K562 (cell line): ENCODE results near the gene RNU6-8. TPM values are rescaled to one million over a fixed set of nuclear protein-coding genes. Genes with fewer than 3 reads are reported as not detected.

Source experiments
- ATAC-seq: fragments of 200-7000 bp; cut with Tn5 transposase; 3 replicates; pipeline ENCODE4 v1.9.1; 2020; ENCODE audit warnings: moderate library complexity
- BruUV-seq: library from RNA; stranded (reverse); fragments of 400-500 nt; replicated peaks from 2 replicates; lab custom pipeline; 2021; lab: Mats Ljungman, UMichigan
- CTCF ChIA-PET: fragments of 300-600 bp; formaldehyde crosslinking; extraction: SDS; loops from one replicate; lab custom pipeline; 2021; ENCODE audit warnings: low intra/inter-chr PET ratio; lab: Yijun Ruan, JAX
- POLR2A ChIA-PET: fragments of 300-600, 350-650 bp; sonication (Branson Sonifier 250); formaldehyde crosslinking; extraction: SDS; loops from one replicate; lab custom pipeline; 2021; ENCODE audit warnings: antibody characterized with exemption, inconsistent platforms; lab: Yijun Ruan, JAX
- DNase-seq, 4 experiments: peaks; one replicate each; pipeline versions ENCODE4 v3.0.0 to v3.0.0-alpha.2; 2011 to 2018; ENCODE audit warnings: low spot score in 3 of 4, mixed read lengths in 3 of 4; ENCODE audit errors: extremely low read depth in 1 of 4
- FAIRE-seq: peaks from 2 replicates; lab custom pipeline; 2011; peaks lifted over from hg19 to GRCh38; lab: Jason Lieb, UNC
- H2AFZ ChIP-seq: 2 replicates; pipeline ENCODE4 v1.6.0; 2011; ENCODE audit warnings: low read depth, low read length, control low read depth, inconsistent platforms
- H3K27ac ChIP-seq: fragments of 200-600 bp; 3 replicates; pipeline ENCODE4 v1.8.0; 2011; ENCODE audit warnings: low read depth, mild to moderate bottlenecking, control low read depth, inconsistent platforms, low read length, moderate library complexity, mixed read lengths; ENCODE audit errors: extremely low read depth
- H3K27me3 ChIP-seq, 2 experiments: fragments of 300-600 bp in 1 of 2; 2 replicates in 1 of 2; 3 replicates in 1 of 2; pipeline versions ENCODE4 v1.6.0 to v1.8.0; 2011; ENCODE audit warnings: inconsistent platforms in 2 of 2, low read length in 2 of 2, mild to moderate bottlenecking in 1 of 2, mixed read lengths in 1 of 2, moderate library complexity in 1 of 2; ENCODE audit not compliant: control insufficient read depth in 2 of 2, insufficient read depth in 2 of 2
- H3K36me3 ChIP-seq: fragments of 300-600 bp; 3 replicates; pipeline ENCODE4 v1.8.0; 2011; ENCODE audit warnings: mild to moderate bottlenecking, low read length, inconsistent platforms; ENCODE audit not compliant: control insufficient read depth, insufficient read depth
- H3K4me1 ChIP-seq, 2 experiments: fragments of 200-600 bp in 1 of 2; replicated peaks in 1 of 2; 2 replicates in 1 of 2; 3 replicates in 1 of 2; pipeline versions ENCODE4 v1.5.1 to v1.8.0; 2011; ENCODE audit warnings: inconsistent platforms in 2 of 2, low read length in 2 of 2, mild to moderate bottlenecking in 1 of 2, mixed read lengths in 1 of 2, moderate library complexity in 1 of 2; ENCODE audit not compliant: control insufficient read depth in 2 of 2, insufficient read depth in 2 of 2
- H3K4me2 ChIP-seq: 2 replicates; pipeline ENCODE4 v1.6.1; 2011; ENCODE audit warnings: low read length, control low read depth, inconsistent platforms, mixed read lengths; ENCODE audit not compliant: insufficient read depth
- H3K4me3 ChIP-seq: fragments of 200-600 bp; sonication (generic), shearing (Covaris generic); 2 replicates; pipeline ENCODE4 v1.5.1; 2016; ENCODE audit warnings: control low read depth, inconsistent platforms
- H3K79me2 ChIP-seq: fragments of 200-600 bp; 3 replicates; pipeline ENCODE4 v1.8.0; 2011; ENCODE audit warnings: low read length, inconsistent platforms; ENCODE audit not compliant: control insufficient read depth, insufficient read depth
- H3K9ac ChIP-seq, 2 experiments: 2 replicates each; pipeline versions ENCODE4 v1.6.0 to v1.6.1; 2011; ENCODE audit warnings: low read depth in 2 of 2, low read length in 2 of 2, control low read depth in 1 of 2, inconsistent platforms in 1 of 2, mild to moderate bottlenecking in 1 of 2, mixed read lengths in 1 of 2; ENCODE audit not compliant: insufficient read depth in 1 of 2
- H3K9me1 ChIP-seq: one replicate; pipeline ENCODE4 v1.6.0; 2011; ENCODE audit warnings: inconsistent platforms, mild to moderate bottlenecking, low read length, moderate library complexity; ENCODE audit not compliant: control insufficient read depth, insufficient read depth
- H3K9me3 ChIP-seq: replicated peaks from 2 replicates; pipeline ENCODE4 v1.5.1; 2011; ENCODE audit warnings: low read depth, low read length, inconsistent platforms; ENCODE audit not compliant: control insufficient read depth, insufficient read depth
- H4K20me1 ChIP-seq: replicated peaks from 2 replicates; pipeline ENCODE4 v1.6.1; 2011; ENCODE audit warnings: low read length, inconsistent platforms, mixed read lengths; ENCODE audit not compliant: control insufficient read depth, insufficient read depth
- CBFA2T3 ChIP-seq: fragments of 450-650 bp; IDR thresholded peaks from 2 replicates; pipeline ENCODE4 v1.6.1; 2017
- CHD4 ChIP-seq: fragments of 200-600 bp; sonication (generic); IDR thresholded peaks from 3 replicates; pipeline ENCODE4 v1.6.1; 2012; ENCODE audit warnings: low read depth, mild to moderate bottlenecking, mixed read lengths, low read length, inconsistent platforms; ENCODE audit not compliant: insufficient read depth, insufficient replicate concordance, poor library complexity, severe bottlenecking
- FOXJ3 ChIP-seq: sonication (generic); formaldehyde crosslinking; IDR thresholded peaks from 2 replicates; pipeline ENCODE4 v1.4.0; 2020; ENCODE audit warnings: mild to moderate bottlenecking, missing genetic modification reagents
- HLTF ChIP-seq: fragments of 450-650 bp; IDR thresholded peaks from 2 replicates; pipeline ENCODE4 v1.6.1; 2016
- KHSRP ChIP-seq: fragments of 450-650 bp; IDR thresholded peaks from 2 replicates; pipeline ENCODE4 v1.6.1; 2017
- KLF6 ChIP-seq: fragments of 250-450 bp; sonication (Bioruptor Pico); IDR thresholded peaks from 2 replicates; pipeline ENCODE4 v1.4.0; 2020; ENCODE audit warnings: mild to moderate bottlenecking, moderate library complexity, borderline replicate concordance
- MTF1 ChIP-seq: fragments of 250-450 bp; sonication (Bioruptor Pico); IDR thresholded peaks from 2 replicates; pipeline ENCODE4 v1.9.0; 2021; ENCODE audit warnings: moderate library complexity, mild to moderate bottlenecking, inconsistent platforms, borderline replicate concordance
- POLR2G ChIP-seq: fragments of 200-400 bp; formaldehyde crosslinking; IDR thresholded peaks from 2 replicates; pipeline ENCODE4 v1.6.1; 2017; ENCODE audit warnings: low read depth, mild to moderate bottlenecking, antibody characterized with exemption, low read length, moderate library complexity
- POU5F1 ChIP-seq: fragments of 150-350 bp; IDR thresholded peaks from 2 replicates; pipeline ENCODE4 v1.6.1; 2014; ENCODE audit warnings: borderline replicate concordance, low read length, low read depth, mild to moderate bottlenecking; ENCODE audit not compliant: partially characterized antibody
- REST ChIP-seq, 2 experiments: fragments of 450-650 bp; formaldehyde crosslinking in 1 of 2; IDR thresholded peaks; 2 replicates each; pipeline versions ENCODE4 v1.4.0 to v1.6.1; 2014 to 2020; ENCODE audit warnings: mild to moderate bottlenecking in 2 of 2, borderline replicate concordance in 1 of 2, low read depth in 1 of 2
- RNF2 ChIP-seq: sonication (generic); IDR thresholded peaks from 2 replicates; pipeline ENCODE4 v1.6.1; 2016
- ZNF239 ChIP-seq: fragments of 250-450 bp; sonication (Bioruptor Pico); IDR thresholded peaks from 2 replicates; pipeline ENCODE4 v1.4.0; 2020; ENCODE audit warnings: mild to moderate bottlenecking
- ZNF395 ChIP-seq: fragments of 200-800 bp; sonication (Bioruptor generic); IDR thresholded peaks from 2 replicates; pipeline ENCODE4 v1.6.1; 2017; ENCODE audit warnings: missing genetic modification characterization, missing compliant biosample characterization
- ZNF436 ChIP-seq: fragments of 250-450, 450-650 bp; sonication (Bioruptor Pico); formaldehyde crosslinking; IDR thresholded peaks from 2 replicates; pipeline ENCODE4 v1.7.0; 2020; ENCODE audit warnings: mild to moderate bottlenecking
- WGBS: fragments of 100-300 bp; shearing (Covaris generic); methylation state at CpG from one replicate; pipeline ENCODE4 v1.1.6; 2016; ENCODE audit warnings: low coverage, mixed read lengths; ENCODE audit not compliant: insufficient coverage; ENCODE audit errors: missing lambda C conversion rate; 5-methylcytosine and 5-hydroxymethylcytosine counted together
- in situ Hi-C: fragments of 300-500 bp; cut with MboI; formaldehyde crosslinking; loops from 4 replicates; pipeline ENCODE4 v1.15.0; 2018; ENCODE audit warnings: inconsistent platforms, mixed read lengths
- intact Hi-C: fragments of 100-400 bp; cut with micrococcal nuclease; formaldehyde crosslinking; loops from 2 replicates; pipeline ENCODE4 v1.14.2; 2022
- polyA plus RNA-seq, 8 experiments: library from polyadenylated mRNA; depleted of rRNA in 4 of 8; stranded (reverse) in 5 of 8; unstranded in 3 of 8; fragments of >200 nt; fragmentation: Nextera tagmentation in 2 of 8; fragmentation: Illumina TruSeq in 1 of 8; extraction: Ambion mirVana in 2 of 8; extraction: Trizol in 1 of 8; gene quantifications; 2 replicates each; pipeline versions ENCODE4 v1.2.1 to v1.2.3, GENCODE V29; 2011 to 2014; ENCODE audit warnings: inconsistent platforms in 1 of 8, missing spikeins in 1 of 8
- total RNA-seq, 7 experiments: library from RNA; depleted of rRNA in 6 of 7; stranded (reverse); fragments of >200 nt in 6 of 7; fragmentation: Illumina TruSeq in 2 of 7; extraction: Trizol in 2 of 7; gene quantifications; 2 replicates each; pipeline versions ENCODE4 v1.2.1 to v1.2.3, GENCODE V29; 2011 to 2021; ENCODE audit warnings: low replicate concordance in 1 of 7

Gene RNU6-8
- total and polyA plus RNA-seq, 9 of the 15 experiments (the other 6 are each of a cell fraction or from before 2014, with no cell fraction given) = not detected

- POLR2A ChIA-PET = no interaction called here
- no peak overlapping the region for H3K4me3 ChIP-seq
- H3K27me3 ChIP-seq = no peaks in the 10 kb centered on the region
- H2AFZ ChIP-seq = no peak overlapping the region
- no TSS peak for BruUV-seq
- no peaks in the 10 kb centered on the region; a peak in 1 of 5 replicates for H3K4me1 ChIP-seq
- ATAC-seq (no peak), FAIRE-seq (no peak), DNase-seq (no peak)
- H3K4me2 ChIP-seq = no peak overlapping the region
- CTCF ChIA-PET = no interaction called here
- no peaks in the 10 kb centered on the region for H4K20me1 ChIP-seq
- H3K27ac ChIP-seq = no peak overlapping the region
- no peak for TF ChIP-seq CHD4
- no peak for TF ChIP-seq KHSRP
- no peak for TF ChIP-seq POU5F1
- no peak for TF ChIP-seq ZNF436
- TF ChIP-seq RNF2 = no peak
- TF ChIP-seq HLTF = no peak
- TF ChIP-seq MTF1 (CRISPR knock-in tag) = no peak
- no peak for TF ChIP-seq ZNF395 (CRISPR knock-in tag)
- TF ChIP-seq POLR2G = no peak
- TF ChIP-seq FOXJ3 = no peak
- TF ChIP-seq CBFA2T3 = no peak
- no peak for TF ChIP-seq REST (IDR thresholded peaks at IDR 0.05; ENCODE audit: borderline replicate concordance)
- no peak for TF ChIP-seq REST (CRISPR knock-in tag; IDR thresholded peaks at IDR 0.05; ENCODE audit: low read depth)
- no peak for TF ChIP-seq KLF6 (CRISPR knock-in tag)
- no peak for TF ChIP-seq ZNF239 (CRISPR knock-in tag)
- H3K9me1 ChIP-seq = no peaks in the 10 kb centered on the region
- H3K9me3 ChIP-seq = no peaks in the 10 kb centered on the region
- intact Hi-C loops = no loop called here
- no peaks in the 10 kb centered on the region for H3K36me3 ChIP-seq
- in situ Hi-C loops = no loop called here
- WGBS = 33% methylated on average over 3 of the region's 3 CpGs
- no peak overlapping the region for H3K9ac ChIP-seq
- no peaks in the 10 kb centered on the region for H3K79me2 ChIP-seq
Measured at GRCh38 chr14:32169191-32169590, 33.9 kb downstream of the RNU6-8 start.
